Measurements from ENCODE around the gene MCM3AP. TPM values are rescaled to one million over a fixed set of nuclear protein-coding genes. Genes with fewer than 3 reads are reported as not detected.

Gene MCM3AP
- total RNA-seq, 1 experiment from 2014 or later = 140 TPM

DNA sequence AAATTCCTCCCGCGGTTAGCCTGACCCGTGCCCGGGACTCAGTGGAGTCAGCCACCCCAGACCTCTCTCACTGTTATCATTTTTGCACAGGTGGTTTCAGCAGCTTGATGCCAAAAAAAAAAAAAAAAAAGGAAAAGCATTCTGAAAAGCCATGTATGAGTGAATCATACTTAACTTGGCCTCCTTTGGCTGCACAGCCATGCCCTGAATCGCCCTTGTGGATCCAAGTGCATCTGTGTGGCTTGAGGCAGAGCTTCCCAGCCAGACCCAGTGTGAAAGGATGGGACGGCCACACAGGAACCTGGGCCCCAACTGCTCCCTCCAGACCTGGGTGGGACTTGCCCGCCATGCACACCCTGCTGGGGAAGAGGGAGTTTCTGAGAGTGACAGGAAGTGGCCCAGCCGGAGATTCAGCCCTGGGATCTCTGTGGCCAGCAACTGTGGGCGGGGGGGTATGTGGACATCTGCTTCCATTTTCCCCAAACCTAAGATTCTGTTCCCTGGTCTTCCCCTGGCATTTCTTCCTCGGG lies 9.3 kb upstream of the MCM3AP start:
- no TSS peak for BruUV-seq (replicated peaks)
- Histone ChIP-seq H3K4me3 (ENCODE audit: low read length) (no peak overlapping the region), H3F3A (ENCODE audit: low read length, unreplicated experiment) (no peaks in the 10 kb centered on the region), H3K9me3 (ENCODE audit: low read length) (no peaks in the 10 kb centered on the region), H3K4me1 (ENCODE audit: insufficient read depth, low read length) (no peaks in the 10 kb centered on the region), H3K79me2 (ENCODE audit: low read length) (0 out of 2 replicates have a peak, but pooled peaks cover 2% of the 10 kb centered on the region), H3K4me2 (ENCODE audit: low read length) (no peak overlapping the region), H4K20me1 (ENCODE audit: low read length) (no peaks in the 10 kb centered on the region), H2AFZ (ENCODE audit: low read length) (no peak overlapping the region), H3K9ac (ENCODE audit: low read length) (no peak overlapping the region), H3K36me3 (ENCODE audit: low read depth, low read length) (peaks cover 9% of the 10 kb centered on the region), H3K27ac (ENCODE audit: low read length) (no peak overlapping the region), H3K9me2 (replicated peaks; ENCODE audit: low read length) (no peaks in the 10 kb centered on the region), H3K27me3 (ENCODE audit: low read length) (no peaks in the 10 kb centered on the region)
- ATAC-seq (peak; percentile 49), DNase-seq (no peak)
- intact Hi-C loops (cut with micrococcal nuclease) = no loop called here
- ChIA-PET POLR2A (ENCODE audit: unreplicated experiment) (no interaction called here), CTCF (no interaction called here)
- no peak for TF ChIP-seq CTCF (conservative IDR thresholded peaks at IDR 0.05; ENCODE audit: low read depth, low read length)
- no peak for TF ChIP-seq EZH2 (IDR thresholded peaks at IDR 0.05; ENCODE audit: low read length, unreplicated experiment)
- no peak for TF ChIP-seq EZH2phosphoT487 (IDR thresholded peaks at IDR 0.05; ENCODE audit: borderline replicate concordance, low read length)

GRCh38 chr21:46291561-46291960 lies 6.2 kb upstream of the MCM3AP start:
- ATAC-seq (no peak), DNase-seq (no peak)
- Histone ChIP-seq H3K9me3 (ENCODE audit: low read length) (no peaks in the 10 kb centered on the region), H3K9ac (ENCODE audit: low read length) (no peak overlapping the region), H3K27me3 (ENCODE audit: low read length) (no peaks in the 10 kb centered on the region), H2AFZ (ENCODE audit: low read length) (no peak overlapping the region), H3K27ac (ENCODE audit: low read length) (no peak overlapping the region), H3K4me1 (ENCODE audit: insufficient read depth, low read length) (peaks cover 4% of the 10 kb centered on the region; the same call in 1 of the 2 replicates), H4K20me1 (ENCODE audit: low read length) (no peaks in the 10 kb centered on the region), H3K4me3 (ENCODE audit: low read length) (no peak overlapping the region), H3K4me2 (ENCODE audit: low read length) (no peak overlapping the region), H3K9me2 (replicated peaks; ENCODE audit: low read length) (no peaks in the 10 kb centered on the region), H3F3A (ENCODE audit: low read length, unreplicated experiment) (no peaks in the 10 kb centered on the region), H3K36me3 (ENCODE audit: low read depth, low read length) (peaks cover 9% of the 10 kb centered on the region; the same call in 1 of the 2 replicates), H3K79me2 (ENCODE audit: low read length) (peaks cover 8% of the 10 kb centered on the region; the same call in 1 of the 2 replicates)
- POLR2A ChIA-PET (ENCODE audit: unreplicated experiment) = no interaction called here
- no TSS peak for BruUV-seq (replicated peaks)
- CTCF ChIA-PET = no interaction called here
- intact Hi-C loops (cut with micrococcal nuclease) = no loop called here
- no peak for TF ChIP-seq EZH2phosphoT487 (IDR thresholded peaks at IDR 0.05; ENCODE audit: borderline replicate concordance, low read length)
- TF ChIP-seq CTCF (conservative IDR thresholded peaks at IDR 0.05; ENCODE audit: low read depth, low read length) = no peak
- TF ChIP-seq EZH2 (IDR thresholded peaks at IDR 0.05; ENCODE audit: low read length, unreplicated experiment) = no peak

GRCh38 chr21:46289655-46290179 lies 4.3 kb upstream of the MCM3AP start:
- no peak overlapping the region for H3K4me3 ChIP-seq (ENCODE audit: low read length)
- no peaks in the 10 kb centered on the region for H4K20me1 ChIP-seq (ENCODE audit: low read length)
- no TSS peak for BruUV-seq (replicated peaks)
- no peak for DNase-seq
- TF ChIP-seq CTCF (conservative IDR thresholded peaks at IDR 0.05; ENCODE audit: low read depth, low read length) (no peak), EZH2 (IDR thresholded peaks at IDR 0.05; ENCODE audit: low read length, unreplicated experiment) (no peak)
- no peak overlapping the region for H3K27ac ChIP-seq (ENCODE audit: low read length)
- H3K79me2 ChIP-seq (ENCODE audit: low read length) = peaks cover 19% of the 10 kb centered on the region
- peaks cover 10% of the 10 kb centered on the region for H3K4me1 ChIP-seq (ENCODE audit: insufficient read depth, low read length)
- ChIA-PET CTCF (no interaction called here), POLR2A (ENCODE audit: unreplicated experiment) (no interaction called here)
- intact Hi-C loops (cut with micrococcal nuclease) = loop anchor here (5.0 kb wide), 1 partner anchor 142 kb away; no protein-coding TSS in a partner anchor
- no peaks in the 10 kb centered on the region for H3K9me2 ChIP-seq (replicated peaks; ENCODE audit: low read length)
- H3K4me2 ChIP-seq (ENCODE audit: low read length) = no peak overlapping the region
- peaks cover 9% of the 10 kb centered on the region; the same call in 1 of the 2 replicates for H3K36me3 ChIP-seq (ENCODE audit: low read depth, low read length)
- H2AFZ ChIP-seq (ENCODE audit: low read length) = no peak overlapping the region
- H3F3A ChIP-seq (ENCODE audit: low read length, unreplicated experiment) = no peaks in the 10 kb centered on the region
- ATAC-seq = no peak
- H3K27me3 ChIP-seq (ENCODE audit: low read length) = no peaks in the 10 kb centered on the region
- H3K9me3 ChIP-seq (ENCODE audit: low read length) = no peaks in the 10 kb centered on the region
- H3K9ac ChIP-seq (ENCODE audit: low read length) = no peak overlapping the region
